ENCODE results near the gene ZMYM2. TPM values are rescaled to one million over a fixed set of nuclear protein-coding genes. Genes with fewer than 3 reads are reported as not detected.
A peak's percentile ranks its signal among the peaks of the same experiment; 100 is the strongest.

The ZMYM2 gene
- total RNA-seq (100 to 1,000 TPM in 4 of 5 donors, 10 to 100 TPM in 1; 45.5 to 182 (median 111) TPM), polyA plus RNA-seq (10 to 100 TPM; 10.8 to 22.5 (median 13.0) TPM)
- long read RNA-seq, donor 1: 0 reads
- long read RNA-seq, donor 2: 0 reads
- long read RNA-seq, donor 3: 0 reads
- long read RNA-seq, donor 4: 0 reads
- long read RNA-seq, donor 5: 0 reads
- long read RNA-seq, donor 6, full-length matches to known transcripts: 1 of 18 reads
- long read RNA-seq, donor 6, partial matches to known transcripts: 17 of 18 reads
- long read RNA-seq, donor 6, other reads (novel, unspliced or antisense): 0 of 18 reads
- long read RNA-seq, donor 7: 0 reads
- long read RNA-seq, donor 8: 0 reads
- long read RNA-seq, donor 9: 0 reads
- long read RNA-seq, donor 10: 0 reads

- intact Hi-C loops (cut with DNase I; ENCODE audit: low total_unique reads): no loop called here
- Histone ChIP-seq H3K36me3 (peaks cover 0 to 10% (median 3%) of the 10 kb centered on the region in 4 donors), H3K9me3 (no peaks in the 10 kb centered on the region), H3K27me3 (no peaks in the 10 kb centered on the region), H3K27ac (peak within 1 kb of the TSS; percentile 97 to 100 (median 99)), H3K4me3 (peak within 1 kb of the TSS; percentile 81 to 89 (median 81)), H3K4me1 (peaks cover 18 to 44% (median 41%) of the 10 kb centered on the region in 4 donors)
- TF ChIP-seq POLR2A (IDR thresholded peaks at IDR 0.05) (peak in 1 of 4 donors; percentile 75), EP300 (IDR thresholded peaks at IDR 0.05) (no peak), POLR2AphosphoS5 (IDR thresholded peaks at IDR 0.05) (peak; percentile 48 to 72 (median 71))
- TF ChIP-seq, protein P1, sequence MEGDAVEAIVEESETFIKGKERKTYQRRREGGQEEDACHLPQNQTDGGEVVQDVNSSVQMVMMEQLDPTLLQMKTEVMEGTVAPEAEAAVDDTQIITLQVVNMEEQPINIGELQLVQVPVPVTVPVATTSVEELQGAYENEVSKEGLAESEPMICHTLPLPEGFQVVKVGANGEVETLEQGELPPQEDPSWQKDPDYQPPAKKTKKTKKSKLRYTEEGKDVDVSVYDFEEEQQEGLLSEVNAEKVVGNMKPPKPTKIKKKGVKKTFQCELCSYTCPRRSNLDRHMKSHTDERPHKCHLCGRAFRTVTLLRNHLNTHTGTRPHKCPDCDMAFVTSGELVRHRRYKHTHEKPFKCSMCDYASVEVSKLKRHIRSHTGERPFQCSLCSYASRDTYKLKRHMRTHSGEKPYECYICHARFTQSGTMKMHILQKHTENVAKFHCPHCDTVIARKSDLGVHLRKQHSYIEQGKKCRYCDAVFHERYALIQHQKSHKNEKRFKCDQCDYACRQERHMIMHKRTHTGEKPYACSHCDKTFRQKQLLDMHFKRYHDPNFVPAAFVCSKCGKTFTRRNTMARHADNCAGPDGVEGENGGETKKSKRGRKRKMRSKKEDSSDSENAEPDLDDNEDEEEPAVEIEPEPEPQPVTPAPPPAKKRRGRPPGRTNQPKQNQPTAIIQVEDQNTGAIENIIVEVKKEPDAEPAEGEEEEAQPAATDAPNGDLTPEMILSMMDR (IDR thresholded peaks at IDR 0.05): no peak
- WGBS, 5 donors: 0 to 1% (median 1%) methylated on average over 21 to 112 of the region's 112 CpGs
- peak; percentile 99 to 100 for DNase-seq
Observed at GRCh38 chr13:19958155-19959111, at the start of gene ZMYM2. TSS of gene ZMYM2 (plus strand) at chr13:19958727. CDS start at chr13:19993073, 34,346 bp downstream.

- intact Hi-C loops (cut with DNase I; ENCODE audit: low total_unique reads): no loop called here
- Histone ChIP-seq H3K4me3 (no peak overlapping the region), H3K27ac (no peak overlapping the region), H3K4me1 (no peaks in the 10 kb centered on the region), H3K9me3 (no peaks in the 10 kb centered on the region), H3K36me3 (no peaks in the 10 kb centered on the region), H3K27me3 (no peaks in the 10 kb centered on the region)
- DNase-seq: peak in 1 of 2 donors; percentile 29
- 59 to 79% (median 65%) methylated on average over 9 of the region's 9 CpGs for WGBS, 5 donors
- TF ChIP-seq EP300 (IDR thresholded peaks at IDR 0.05) (no peak), POLR2A (IDR thresholded peaks at IDR 0.05) (no peak), POLR2AphosphoS5 (IDR thresholded peaks at IDR 0.05) (no peak)
- TF ChIP-seq, protein P1 (IDR thresholded peaks at IDR 0.05): no peak
Observed at GRCh38 chr13:19910336-19911072, 48.0 kb upstream of the ZMYM2 start.

DNA sequence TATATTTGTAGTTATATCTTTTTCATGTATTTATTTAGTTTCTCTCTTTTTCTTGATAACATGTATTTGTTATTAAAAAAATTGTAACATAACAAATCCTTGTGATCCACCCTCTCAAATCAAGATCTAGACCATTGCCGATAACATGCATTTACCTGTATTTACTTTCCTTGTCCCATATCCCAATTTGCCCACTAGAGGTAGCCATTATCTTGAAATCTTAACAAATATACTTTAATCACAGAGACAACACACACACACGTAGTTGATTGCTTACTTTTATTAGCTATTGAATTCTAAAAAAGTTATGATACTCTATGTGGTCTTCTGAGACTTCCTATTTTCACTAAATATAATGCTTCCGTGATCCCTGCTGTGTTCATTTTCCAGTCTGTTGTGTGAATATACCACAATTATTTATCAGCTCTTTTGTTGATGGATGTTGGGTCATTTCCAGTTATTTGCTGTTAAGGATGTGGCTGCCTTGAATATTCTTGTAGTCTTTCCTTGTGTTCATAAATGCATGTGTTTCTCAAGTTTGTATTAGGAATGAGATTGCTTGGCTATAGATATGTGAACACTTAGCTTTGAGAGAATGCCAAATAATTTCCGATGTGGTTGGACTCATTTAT is 31.3 kb upstream of the ZMYM2 start:
- WGBS, 5 donors: 15 to 33% (median 22%) methylated on average over 4 of the region's 4 CpGs
- Histone ChIP-seq H3K36me3 (no peaks in the 10 kb centered on the region), H3K27me3 (no peaks in the 10 kb centered on the region), H3K4me1 (peaks cover 0 to 10% (median 9%) of the 10 kb centered on the region in 4 donors), H3K27ac (no peak overlapping the region), H3K9me3 (no peaks in the 10 kb centered on the region), H3K4me3 (no peak overlapping the region)
- peak in 1 of 2 donors; percentile 12 for DNase-seq
- intact Hi-C loops (cut with DNase I; ENCODE audit: low total_unique reads): no loop called here
- TF ChIP-seq, protein P1 (IDR thresholded peaks at IDR 0.05): peak in 4 of 7 experiments; percentile 24 to 48 (median 36)
- TF ChIP-seq POLR2AphosphoS5 (IDR thresholded peaks at IDR 0.05): no peak

Measured in stomach (tissue), 19 donors.